Ammon's horn (tissue), 1 donor: ENCODE measurements around the gene ZNF280C.
"Not testable (repeated sequence)": the region's sequence is repeated elsewhere in the genome, so short reads cannot be mapped to it uniquely, and the experiment has no call there.

ENCODE experiments used
- DNase-seq: peaks from one replicate; pipeline ENCODE4 v3.0.0-alpha.2; 2016; ENCODE audit warnings: low spot score

Gene ZNF280C

DNA sequence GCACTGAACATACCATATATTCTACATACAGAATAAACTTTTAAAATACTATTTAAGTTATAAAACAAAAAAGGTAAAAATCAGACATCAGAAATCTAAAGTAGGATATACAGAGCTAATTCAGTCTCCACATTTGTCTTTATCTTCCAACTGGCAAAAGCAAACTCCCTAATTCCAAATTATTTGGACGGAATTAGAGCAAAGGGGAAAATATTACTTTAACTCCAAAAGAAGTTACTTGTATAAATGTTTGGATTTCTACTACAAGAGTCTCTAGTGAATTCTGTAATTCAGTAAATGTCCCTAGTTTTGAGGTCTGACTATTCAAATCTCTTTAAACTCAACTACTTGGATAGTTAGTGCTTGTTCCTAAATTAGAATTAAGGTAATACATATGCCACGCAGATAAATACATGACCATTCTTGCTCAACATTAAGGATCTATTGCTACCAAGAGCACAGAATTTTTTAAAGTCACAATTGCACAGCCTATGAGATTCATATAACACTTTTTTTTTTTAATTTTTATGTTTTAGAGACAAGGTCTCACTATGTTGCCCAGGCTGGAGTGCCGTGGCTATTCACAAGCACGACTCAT lies 7.3 kb downstream of the ZNF280C start:
- DNase-seq = no peak

DNA sequence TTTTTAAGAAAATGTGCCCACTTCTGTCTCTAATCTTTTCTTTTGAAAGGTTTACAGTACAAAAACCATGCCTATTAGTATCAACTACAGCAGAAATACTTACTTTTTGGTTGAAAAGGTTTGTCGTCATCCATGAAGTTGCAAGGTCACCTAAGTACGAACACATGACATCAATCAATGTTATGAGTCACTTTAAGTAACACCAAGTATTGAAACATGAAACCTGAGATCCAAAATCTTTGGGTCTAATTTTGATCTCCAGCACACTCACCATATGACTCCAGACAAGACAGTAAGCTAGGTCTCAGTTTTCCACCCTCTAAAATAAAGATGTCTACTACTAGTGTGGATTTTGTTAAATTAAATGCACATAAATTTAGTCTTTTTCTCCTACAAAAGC lies 8.4 kb downstream of the ZNF280C start:
- no peak for DNase-seq

DNA sequence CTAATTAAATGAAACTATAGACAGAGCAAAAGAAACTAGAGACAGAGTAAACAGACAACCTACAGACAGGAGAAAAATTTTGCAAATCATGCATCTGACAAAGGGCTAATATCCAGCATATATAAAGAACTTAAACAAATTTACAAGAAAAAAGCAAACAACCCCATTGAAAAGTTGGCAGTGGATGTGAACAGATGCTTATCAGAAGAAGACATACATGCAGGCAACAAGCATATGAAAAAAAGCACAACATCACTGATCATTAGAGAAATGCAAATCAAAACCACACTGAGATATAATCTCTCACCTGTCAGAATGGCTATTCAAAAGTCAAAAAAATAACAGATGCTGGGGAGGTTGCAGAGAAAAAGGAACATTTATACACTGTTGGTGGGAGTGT lies 14.8 kb downstream of the ZNF280C start:
- DNase-seq = no peak

DNA sequence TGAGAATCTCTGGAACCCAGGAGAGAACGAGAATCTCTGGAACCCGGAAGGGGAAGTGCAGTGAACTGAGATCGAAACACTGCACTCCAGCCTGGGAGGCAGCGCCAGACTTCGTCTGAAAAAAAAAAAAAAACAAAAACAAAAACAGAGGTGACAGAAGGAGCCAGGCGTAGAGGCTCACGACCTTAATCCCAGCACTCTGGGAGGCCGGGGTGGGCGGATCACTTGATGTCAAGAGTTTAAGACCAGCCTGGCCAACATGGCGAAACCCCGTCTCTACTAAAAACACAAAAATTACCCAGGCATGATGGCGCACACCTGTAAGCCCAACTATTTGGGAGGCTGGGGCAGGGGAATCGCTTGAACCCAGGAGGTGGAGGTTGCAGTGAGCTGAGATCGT lies 17.0 kb downstream of the ZNF280C start:
- DNase-seq = no peak

DNA sequence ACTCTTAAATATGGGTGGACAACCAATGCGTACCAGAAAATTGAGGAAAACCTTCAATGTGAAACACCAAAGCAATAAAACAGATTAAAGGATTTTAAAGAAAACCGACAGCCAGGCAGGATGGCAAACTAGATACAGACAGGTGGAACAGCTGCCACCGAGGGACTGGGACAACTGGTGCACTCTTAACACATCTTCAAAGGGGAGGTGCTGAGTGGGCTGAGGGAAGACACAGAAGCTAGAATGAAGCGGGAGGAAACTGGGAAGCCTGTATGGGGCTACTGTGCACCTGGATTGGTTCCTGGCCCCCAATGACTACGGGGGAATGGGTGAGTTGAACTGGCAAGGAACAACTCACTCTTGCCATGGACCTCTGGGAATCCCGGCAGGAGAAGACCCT lies 20.7 kb downstream of the ZNF280C start:
- no peak for DNase-seq

DNA sequence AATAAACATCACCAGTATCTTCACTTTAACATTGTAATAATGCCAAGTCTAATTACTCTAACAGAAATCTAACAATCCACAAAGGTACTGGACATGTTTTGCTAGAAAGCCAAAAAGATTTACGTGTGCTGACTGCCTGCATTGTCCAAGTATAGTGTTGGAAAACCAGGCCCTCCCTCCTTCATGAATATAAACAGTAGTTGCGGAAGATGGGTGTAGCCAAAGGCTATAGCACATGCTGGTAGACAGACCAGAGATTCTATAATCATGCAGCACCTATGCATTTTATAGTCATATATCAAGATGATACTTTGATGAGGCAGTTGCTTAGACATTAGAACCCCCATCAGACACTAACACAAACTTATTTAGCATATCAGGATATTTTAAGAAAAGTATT lies 22.6 kb downstream of the ZNF280C start:
- DNase-seq = no peak

DNA sequence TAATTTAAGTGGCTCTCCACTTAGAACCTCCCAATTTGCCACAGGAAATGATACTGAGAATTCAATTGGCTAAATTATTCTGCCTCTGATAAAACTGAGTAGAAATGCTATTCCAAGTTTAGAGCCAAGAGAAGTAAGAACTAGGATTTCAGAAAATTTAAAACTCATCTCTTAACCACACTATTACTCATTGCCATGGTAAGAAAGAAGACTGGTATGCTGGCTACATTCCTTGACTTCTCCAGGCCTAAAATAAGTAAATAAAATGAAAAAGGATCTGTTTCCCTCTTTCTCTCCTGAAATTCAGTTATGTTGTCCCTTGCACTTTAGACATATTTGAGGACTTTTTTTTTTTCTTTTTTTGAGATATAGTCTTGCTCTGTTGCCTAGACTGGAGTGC lies 23.3 kb downstream of the ZNF280C start:
- DNase-seq = no peak

DNA sequence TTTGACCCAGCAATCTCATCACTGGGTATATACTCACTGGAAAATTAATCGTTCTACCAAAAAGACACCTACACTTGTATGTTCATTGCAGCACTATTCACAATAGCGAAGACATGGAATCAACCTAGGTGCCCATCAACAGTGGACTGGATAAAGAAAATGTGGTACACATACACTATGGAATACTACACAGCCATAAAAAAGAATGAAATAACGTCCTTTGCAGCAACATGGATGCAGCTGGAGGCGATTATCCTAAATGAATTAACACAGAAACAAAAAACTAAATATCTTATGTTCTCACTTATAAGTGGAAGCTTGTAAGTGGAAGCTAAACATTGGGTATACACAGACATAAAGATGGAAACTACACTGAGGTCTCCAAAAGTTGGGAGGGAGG lies 37.5 kb downstream of the ZNF280C start:
- not testable (repeated sequence) for DNase-seq

DNA sequence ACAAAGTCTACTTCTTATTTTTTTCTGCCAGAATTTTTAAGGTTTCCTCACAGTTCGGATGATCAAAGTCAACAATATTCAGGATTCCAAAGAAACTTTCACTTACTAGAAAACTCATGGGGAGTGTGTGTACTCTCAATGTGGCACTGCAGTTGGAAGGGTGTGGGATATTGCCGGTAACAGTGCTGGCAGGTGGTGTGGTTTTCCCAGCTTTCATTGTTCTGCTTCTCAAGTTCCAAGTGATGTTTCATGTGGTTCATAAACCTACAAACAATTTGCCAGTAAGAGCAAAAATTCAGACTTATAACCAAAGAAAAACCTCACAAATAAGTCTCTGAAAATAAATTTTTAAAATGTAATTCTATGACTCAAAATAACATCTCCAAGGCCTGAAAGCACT lies 39.8 kb downstream of the ZNF280C start:
- DNase-seq = no peak

DNA sequence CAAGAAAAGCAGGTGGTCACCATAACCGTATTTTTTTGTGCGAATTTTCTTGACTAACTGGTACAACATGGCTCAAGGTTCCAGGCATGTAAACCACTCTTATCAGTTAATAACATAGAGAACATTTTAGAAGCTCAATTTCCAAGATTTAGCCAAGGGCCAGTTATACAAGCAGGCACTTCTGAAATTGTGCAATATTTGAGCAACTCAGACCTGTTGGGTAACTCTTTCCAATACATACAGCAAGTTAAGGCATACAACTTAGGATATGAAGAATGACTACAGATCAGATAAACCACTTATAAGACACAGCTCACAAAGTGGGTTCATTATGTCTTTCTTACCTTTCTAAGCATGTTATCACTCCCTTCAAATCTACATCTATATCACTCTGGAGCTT lies 43.9 kb downstream of the ZNF280C start:
- DNase-seq = no peak

DNA sequence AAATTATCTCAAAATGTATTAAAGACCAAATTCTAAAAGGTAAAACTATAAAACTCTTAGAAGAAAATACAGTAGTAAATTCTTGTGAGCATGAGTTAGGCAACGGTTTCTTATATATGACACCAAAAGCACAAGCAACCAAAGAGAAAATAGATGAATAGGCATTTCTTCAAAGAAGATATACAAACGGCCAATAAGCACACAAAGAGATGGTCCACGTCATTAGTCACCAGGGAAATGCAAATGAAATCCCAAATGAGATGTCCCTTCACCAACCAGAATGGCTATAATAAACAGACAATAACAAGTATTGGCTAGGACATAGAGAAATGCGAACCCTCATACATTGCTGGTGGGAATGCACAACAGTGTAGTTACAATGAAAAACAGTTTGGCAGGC lies 52.4 kb downstream of the ZNF280C start:
- no peak for DNase-seq

DNA sequence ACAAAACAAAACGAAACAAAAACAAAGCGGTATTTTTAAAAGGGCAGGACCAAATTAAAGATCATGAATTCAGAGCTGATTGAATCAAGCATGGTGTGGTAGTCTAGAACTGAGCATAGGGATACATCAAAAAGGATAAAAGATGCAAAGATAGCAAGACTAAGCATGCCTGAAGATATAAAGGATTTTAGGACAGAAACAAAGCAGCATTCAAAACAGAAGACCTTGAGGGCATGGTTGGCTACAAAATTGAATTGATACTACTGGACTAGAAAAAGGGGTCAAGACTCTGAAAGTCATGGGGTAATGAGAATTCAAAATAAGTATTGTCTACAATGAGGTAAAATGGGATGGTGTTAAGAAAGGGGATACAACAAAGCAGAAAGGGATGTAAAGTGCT lies 55.3 kb downstream of the ZNF280C start:
- DNase-seq = no peak

DNA sequence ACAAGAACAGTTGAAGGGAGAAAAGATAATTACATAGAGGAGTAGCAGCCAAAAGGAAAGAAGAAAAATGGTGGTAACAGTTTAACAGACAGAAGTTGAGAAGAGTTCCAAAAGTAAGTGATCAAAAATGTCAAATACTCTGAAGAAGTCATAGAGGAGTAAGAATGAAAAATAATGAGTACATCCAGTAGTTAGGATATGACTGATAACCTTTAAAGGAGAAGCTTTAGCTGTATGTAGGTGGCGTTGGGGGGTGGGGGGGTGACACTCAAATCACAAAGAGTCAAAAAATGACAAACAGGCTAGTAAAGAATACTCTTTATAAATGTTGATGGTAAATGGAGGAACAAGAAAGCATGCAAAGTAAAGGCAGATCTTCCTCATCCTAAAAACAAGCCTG lies 56.3 kb downstream of the ZNF280C start:
- no peak for DNase-seq

DNA sequence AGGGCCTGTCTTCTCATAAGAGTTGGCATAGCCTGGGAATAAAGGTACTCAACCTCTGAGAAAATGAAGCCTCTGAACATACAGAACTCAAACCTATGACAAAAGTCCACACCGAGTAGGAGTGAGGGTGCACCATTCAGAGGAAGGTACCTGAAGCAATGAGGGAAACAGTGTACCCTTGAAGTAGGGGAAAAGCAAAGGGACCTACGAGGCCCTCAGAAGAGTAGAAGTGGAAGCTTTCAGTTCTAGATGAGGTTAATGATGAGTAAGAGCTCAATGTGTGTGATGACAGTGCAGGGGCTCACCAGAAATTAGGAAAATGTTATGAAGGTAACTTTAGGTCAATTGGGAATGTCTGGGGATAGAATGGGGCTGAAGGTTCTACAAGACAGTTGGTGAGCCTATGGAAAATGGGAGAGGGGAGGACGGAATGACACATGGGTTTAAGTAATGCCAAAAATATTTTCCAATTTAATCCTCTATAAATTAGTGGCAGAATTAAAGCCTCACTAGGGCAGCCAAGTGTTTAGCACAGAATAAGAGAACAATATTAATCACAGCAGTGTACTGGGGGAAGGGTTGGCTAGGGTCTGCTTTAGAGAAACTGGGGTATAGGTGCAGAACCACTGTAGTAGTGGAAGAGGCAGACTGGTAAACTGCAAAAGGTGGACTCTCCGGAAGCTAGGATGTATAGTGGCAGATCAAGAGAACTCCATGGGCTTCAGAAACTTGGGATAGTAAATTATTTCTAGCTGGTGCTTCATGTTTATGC lies 57.1 kb downstream of the ZNF280C start:
- no peak for DNase-seq

DNA sequence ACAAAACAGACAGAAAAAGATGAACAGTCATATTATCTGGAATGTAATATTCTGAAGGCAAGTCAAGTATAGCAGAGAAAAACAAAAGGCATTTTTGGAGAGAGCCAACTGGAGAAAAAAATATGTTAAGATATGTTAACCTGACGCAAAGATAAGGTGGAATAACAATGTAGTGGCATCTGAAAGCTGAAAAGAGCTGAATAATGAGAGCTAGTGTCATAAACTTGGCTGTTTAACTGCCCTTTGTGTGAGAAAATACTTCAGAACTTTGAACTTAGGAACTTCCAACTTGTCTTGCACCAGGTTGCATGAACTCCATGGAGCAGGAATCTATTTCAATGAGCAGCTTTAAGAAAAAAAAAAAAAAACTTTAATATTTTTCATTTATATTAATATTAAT lies 64.1 kb downstream of the ZNF280C start:
- no peak for DNase-seq

DNA sequence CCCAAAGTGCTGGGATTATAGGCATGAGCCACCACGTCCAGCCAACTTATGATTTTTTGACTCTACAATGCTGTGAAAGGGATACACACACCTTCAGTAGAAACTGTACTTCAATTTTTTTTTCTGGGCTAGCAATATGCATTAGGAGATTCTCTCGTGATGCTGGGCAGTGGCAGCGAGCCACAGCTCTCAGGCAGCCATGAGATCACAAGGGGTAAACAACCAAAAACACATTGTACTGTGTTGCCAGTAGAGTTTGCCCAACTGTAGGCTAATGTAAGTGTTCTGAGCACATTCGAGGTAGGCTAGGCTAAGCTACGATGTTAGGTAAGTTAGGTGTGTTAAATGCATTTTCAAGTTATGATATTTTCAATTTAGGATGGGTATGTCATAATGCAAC lies 71.2 kb downstream of the ZNF280C start:
- DNase-seq = no peak

DNA sequence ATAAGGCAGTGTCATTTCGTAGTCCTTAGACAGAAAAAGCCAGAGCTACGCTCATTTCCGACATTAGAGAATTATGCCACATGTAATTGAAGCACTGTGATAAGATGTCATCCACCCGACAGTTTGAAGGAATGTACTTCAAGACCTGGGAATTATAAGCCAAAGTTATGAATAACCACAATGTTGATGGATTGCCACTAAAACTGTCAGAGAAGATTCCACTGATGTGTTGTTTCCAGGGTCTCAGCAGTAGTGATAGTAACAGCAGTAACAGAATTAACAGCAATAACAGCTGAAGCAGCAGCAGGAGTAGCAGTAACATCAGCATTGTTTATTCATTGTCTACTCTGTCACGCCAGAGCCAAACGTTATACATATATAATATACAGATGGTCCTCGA lies 72.2 kb downstream of the ZNF280C start:
- DNase-seq = no peak

DNA sequence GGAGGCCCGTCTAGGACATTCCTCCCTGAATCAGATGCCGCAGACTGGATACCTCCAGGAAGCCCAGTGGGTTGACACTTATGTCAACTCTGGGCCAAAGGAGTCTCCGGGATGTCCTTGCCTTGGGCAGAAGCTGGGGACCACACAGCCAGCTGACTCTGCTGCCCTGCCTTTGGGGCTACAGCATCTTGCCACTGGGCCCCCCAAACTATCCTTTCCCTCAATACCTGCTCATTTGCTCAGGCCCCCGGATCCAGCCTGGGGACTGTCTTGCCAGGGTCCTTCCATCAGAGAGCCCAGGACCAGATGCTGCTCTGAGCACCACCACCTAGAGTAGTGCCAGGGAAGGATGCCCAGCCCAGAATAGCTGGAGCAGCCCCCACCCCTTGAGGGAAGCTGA lies 77.9 kb downstream of the ZNF280C start:
- DNase-seq = no peak

DNA sequence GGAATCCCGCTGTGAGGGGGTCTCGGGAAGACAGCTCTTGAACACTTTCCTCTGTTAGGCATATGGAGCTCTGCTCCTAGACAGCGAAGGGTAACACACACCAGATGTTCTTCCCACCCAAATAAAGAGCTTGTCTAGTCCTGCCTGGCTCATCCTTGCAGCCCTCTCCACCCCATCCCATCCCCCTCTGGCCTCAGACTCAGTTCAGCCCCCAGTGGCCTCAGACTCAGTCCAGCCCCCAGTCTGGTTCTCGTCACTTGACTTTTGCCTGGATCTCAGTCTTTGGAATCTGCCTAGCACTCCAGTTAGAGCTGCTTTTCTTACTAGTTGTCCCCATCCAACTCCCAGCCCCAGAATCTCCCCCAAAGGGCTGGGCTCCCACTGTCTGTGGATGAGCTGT lies 82.0 kb downstream of the ZNF280C start:
- DNase-seq = no peak

DNA sequence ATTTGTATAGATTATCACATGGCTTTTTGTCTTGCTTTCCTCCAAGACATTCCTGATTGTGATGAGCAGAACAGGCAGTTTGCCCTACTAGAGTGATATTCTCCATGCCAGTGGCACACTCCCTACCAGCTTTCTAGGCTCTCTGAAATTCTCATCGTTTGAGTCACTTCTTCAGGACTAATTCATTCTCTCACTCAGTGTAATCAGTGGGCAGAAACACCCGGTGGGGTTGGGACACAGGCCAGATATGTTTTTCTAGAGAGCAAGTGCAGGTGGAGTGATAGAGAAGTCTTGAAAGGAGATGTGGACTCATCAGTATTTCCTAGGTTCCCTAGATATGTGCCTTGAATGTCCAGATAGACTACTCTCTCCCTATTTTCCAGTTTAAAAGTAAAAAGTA lies 83.8 kb downstream of the ZNF280C start:
- no peak for DNase-seq

DNA sequence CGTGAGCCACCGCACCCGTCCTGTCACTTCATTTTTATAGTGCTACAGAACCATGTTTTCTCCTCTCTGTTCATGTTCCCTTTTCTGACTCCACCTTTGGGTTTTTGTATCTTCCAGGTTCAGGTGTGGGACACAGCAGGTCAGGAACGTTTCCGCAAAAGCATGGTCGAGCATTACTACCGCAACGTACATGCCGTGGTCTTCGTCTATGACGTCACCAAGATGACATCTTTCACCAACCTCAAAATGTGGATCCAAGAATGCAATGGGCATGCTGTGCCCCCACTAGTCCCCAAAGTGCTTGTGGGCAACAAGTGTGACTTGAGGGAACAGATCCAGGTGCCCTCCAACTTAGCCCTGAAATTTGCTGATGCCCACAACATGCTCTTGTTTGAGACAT lies 84.5 kb downstream of the ZNF280C start:
- DNase-seq = no peak

DNA sequence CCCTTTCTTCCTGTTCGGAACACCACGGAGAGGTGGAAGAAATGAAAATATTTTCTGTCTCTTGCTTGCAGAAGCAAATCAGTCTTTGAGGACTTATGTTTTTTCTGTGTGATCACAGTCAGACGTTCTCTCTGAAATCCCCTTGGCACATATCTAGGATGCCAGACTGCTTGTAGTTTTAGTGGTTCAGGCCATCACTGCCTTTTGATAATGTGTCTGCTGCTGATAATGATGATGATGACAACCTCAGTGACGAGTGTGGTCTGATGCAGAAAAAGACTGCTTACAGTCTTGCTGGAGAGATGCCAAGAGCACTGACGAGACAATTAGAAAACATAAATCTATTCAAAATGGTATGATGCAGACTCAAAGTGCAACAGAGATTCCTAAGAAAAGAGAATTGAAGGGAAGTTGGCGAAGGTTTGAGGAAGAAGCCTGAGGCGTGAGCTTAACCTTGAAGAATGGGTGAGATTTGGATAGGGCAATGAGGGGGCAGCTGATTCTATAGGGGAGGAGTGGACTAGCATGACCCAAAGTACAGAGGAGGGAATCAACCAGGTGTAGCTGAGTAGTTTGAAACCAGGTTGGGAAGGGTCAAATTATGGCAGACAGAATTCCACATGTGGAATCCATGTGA lies 89.0 kb downstream of the ZNF280C start:
- DNase-seq = no peak

DNA sequence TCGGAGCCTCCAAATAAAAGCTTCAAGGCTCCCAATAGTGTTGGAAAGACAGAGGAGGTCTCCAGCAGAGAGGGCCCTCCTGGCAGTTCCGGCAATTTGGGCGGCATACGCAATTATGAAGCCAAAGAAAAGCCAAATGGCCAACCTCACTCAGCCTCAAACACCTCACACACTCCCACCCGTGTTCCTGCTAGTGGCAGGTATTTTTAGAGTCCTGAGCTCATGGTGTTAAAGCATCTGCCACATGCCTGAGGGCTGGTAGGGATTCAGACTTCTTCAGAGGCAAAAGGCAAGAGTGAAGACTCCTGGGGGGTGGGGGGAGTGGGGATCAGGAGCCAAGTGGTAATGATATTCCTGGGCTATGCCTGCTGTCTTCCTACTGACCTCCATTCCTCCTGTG lies 89.5 kb downstream of the ZNF280C start:
- no peak for DNase-seq

DNA sequence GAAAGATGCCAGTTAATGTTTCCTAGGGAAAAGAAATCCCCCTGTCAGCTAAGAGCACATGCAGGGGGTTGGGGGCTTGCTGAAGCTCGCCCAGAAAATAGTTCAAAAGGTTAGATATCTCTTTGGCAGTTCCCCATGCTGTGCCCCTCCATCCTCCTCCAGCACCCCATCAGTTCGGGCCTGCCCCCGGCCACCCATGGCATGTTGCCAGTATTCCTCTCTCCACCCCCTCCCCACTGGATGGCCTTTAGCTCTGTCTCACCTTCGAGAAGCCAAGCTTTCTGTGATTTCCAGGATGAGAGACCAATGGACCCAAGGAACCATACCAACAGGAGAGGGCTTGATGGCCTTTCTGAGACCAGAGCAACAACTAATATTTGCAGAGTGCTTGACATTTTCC lies 91.8 kb downstream of the ZNF280C start:
- no peak for DNase-seq
